ENCODE results near the gene UCHL5. TPM values are rescaled to one million over a fixed set of nuclear protein-coding genes. Genes with fewer than 3 reads are reported as not detected.
A peak's percentile ranks its signal among the peaks of the same experiment; 100 is the strongest.

The UCHL5 gene
- total RNA-seq, 4 donors from 2014 or later, result 23.7 to 63.2 (median 35.4) TPM

DNA sequence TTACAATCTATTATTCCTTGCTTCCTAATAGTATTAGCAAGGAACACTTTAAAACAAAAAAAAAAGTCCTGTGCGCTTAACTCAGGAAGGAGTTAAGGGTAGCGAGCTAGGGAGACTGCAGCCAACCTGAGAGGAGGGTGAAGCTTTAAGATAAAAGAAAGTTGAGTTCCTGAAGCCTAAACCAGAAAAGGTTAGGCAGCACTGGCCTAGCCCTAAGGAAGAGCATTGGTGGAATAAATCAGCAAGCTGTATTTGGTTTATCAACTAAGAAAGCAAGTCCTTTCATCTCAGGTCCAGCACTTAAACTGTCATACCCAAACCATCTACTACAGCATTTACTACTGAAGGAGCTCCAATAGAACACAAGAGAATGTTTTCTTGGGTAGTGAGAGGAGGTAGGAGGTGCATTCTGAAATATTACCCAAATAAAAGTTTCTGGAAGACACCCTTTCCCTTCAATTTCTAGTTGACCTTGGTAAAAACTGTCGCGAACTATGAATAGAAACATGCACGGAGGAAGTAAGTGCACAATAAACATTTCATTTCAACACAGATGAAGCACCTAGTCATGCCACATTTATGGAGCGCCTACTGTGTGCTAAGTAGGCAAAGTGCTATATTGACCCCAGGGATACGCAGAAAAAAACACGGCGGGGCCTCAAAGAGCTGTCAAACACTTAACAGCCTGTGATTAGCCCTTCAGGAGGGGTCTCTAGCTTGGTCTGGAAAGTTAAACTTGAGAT lies 44.8 kb upstream of the UCHL5 start:
- WGBS, result 26% methylated on average over 9 of the region's 9 CpGs
- DNase-seq (ENCODE audit: low spot score in 2 of 2), result no peak

DNA sequence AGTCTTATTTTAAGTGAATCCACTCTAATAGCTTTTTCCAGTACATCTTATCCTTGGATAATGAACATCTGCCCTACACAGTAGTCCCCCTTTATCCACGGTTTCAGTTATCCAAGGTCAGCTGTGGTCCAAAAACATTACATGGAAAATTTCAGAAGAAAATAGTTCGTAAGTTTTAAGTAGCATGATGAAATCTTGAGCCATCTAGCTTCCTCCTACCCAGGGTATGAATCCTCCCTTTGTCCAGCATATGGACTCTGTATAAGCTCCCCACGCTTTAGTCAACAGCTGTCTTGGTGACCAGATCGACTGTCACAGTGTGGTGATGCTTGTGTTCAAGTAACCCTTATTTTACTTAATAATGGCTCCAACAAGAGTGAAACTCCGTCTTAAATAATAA lies 43.5 kb upstream of the UCHL5 start:
- H3K4me1 ChIP-seq, result peaks cover 22% of the 10 kb centered on the region
- H3K4me3 ChIP-seq, result no peak overlapping the region
- H3K36me3 ChIP-seq, result peaks cover 24% of the 10 kb centered on the region
- no peak for DNase-seq (ENCODE audit: low spot score in 2 of 2)
- H3K27ac ChIP-seq, result no peak overlapping the region
- WGBS, result 91% methylated on average over 5 of the region's 5 CpGs
- TF ChIP-seq POLR2A (IDR thresholded peaks at IDR 0.05) (no peak), POLR2AphosphoS5 (IDR thresholded peaks at IDR 0.05) (no peak), EP300 (IDR thresholded peaks at IDR 0.05) (no peak)
- TF ChIP-seq, protein P1, sequence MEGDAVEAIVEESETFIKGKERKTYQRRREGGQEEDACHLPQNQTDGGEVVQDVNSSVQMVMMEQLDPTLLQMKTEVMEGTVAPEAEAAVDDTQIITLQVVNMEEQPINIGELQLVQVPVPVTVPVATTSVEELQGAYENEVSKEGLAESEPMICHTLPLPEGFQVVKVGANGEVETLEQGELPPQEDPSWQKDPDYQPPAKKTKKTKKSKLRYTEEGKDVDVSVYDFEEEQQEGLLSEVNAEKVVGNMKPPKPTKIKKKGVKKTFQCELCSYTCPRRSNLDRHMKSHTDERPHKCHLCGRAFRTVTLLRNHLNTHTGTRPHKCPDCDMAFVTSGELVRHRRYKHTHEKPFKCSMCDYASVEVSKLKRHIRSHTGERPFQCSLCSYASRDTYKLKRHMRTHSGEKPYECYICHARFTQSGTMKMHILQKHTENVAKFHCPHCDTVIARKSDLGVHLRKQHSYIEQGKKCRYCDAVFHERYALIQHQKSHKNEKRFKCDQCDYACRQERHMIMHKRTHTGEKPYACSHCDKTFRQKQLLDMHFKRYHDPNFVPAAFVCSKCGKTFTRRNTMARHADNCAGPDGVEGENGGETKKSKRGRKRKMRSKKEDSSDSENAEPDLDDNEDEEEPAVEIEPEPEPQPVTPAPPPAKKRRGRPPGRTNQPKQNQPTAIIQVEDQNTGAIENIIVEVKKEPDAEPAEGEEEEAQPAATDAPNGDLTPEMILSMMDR (IDR thresholded peaks at IDR 0.05), result no peak
- no peaks in the 10 kb centered on the region for H3K27me3 ChIP-seq
- H3K9me3 ChIP-seq, result no peaks in the 10 kb centered on the region

More for the DNA sequence above, 44.8 kb upstream of the UCHL5 start:
- H3K4me1 ChIP-seq, result peaks cover 22% of the 10 kb centered on the region
- no peaks in the 10 kb centered on the region for H3K9me3 ChIP-seq
- H3K4me3 ChIP-seq, result peak overlapping the region; percentile 89
- H3K36me3 ChIP-seq, result peaks cover 13% of the 10 kb centered on the region
- no peaks in the 10 kb centered on the region for H3K27me3 ChIP-seq
- H3K27ac ChIP-seq, result peak overlapping the region; percentile 98
- TF ChIP-seq EP300 (IDR thresholded peaks at IDR 0.05) (no peak), POLR2A (IDR thresholded peaks at IDR 0.05) (no peak), POLR2AphosphoS5 (IDR thresholded peaks at IDR 0.05) (no peak)
- TF ChIP-seq, protein P1 (IDR thresholded peaks at IDR 0.05), result no peak

DNA sequence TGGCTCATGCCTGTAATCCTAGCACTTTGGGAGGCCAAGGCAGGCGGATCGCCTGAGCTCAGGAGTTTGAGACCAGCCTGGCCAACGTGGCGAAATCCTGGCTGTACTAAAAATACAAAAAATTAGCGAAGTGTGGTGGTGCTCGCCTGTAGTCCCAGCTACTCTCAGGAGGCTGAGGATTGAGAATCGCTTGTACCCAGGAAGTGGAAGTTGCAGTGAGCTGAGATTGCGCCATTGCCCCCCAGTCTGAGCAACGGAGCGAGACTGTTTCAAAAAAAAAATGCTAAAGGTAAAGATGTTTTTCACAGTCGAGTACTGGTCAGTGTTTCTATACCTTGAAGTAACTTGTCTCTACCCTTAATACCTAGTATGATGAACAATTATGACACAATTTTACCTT lies 35.0 kb upstream of the UCHL5 start:
- TF ChIP-seq, protein P1 (IDR thresholded peaks at IDR 0.05), result no peak
- TF ChIP-seq POLR2AphosphoS5 (IDR thresholded peaks at IDR 0.05), result no peak
- Histone ChIP-seq H3K27me3 (no peaks in the 10 kb centered on the region), H3K4me1 (no peaks in the 10 kb centered on the region), H3K4me3 (no peak overlapping the region), H3K36me3 (peaks cover 73% of the 10 kb centered on the region), H3K27ac (no peak overlapping the region), H3K9me3 (no peaks in the 10 kb centered on the region)
- 94% methylated on average over 11 of the region's 11 CpGs for WGBS
- DNase-seq (ENCODE audit: low spot score in 2 of 2), result no peak

DNA sequence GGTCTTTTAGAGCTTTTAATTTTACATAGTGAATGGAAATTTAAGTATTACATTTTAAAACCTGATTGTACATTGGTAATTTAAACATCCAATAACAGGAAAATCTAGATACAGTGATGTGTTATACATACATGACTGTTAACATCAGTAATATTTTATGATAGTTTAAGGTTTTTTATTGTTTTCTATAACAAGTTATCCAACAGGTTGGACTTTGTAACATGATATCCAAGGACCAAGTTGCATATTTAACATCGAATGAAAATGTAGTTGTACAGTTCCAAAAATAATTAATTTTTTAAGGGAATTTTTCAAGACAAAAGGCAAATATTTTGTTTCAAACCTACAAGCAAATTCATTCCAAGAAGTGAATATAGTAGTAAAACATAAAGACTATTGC lies 31.7 kb upstream of the UCHL5 start:
- DNase-seq (ENCODE audit: low spot score in 2 of 2), result no peak
- H3K27ac ChIP-seq, result no peak overlapping the region
- no peaks in the 10 kb centered on the region for H3K4me1 ChIP-seq
- TF ChIP-seq EP300 (IDR thresholded peaks at IDR 0.05) (no peak), POLR2A (IDR thresholded peaks at IDR 0.05) (no peak), POLR2AphosphoS5 (IDR thresholded peaks at IDR 0.05) (no peak)
- TF ChIP-seq, protein P1 (IDR thresholded peaks at IDR 0.05), result no peak
- WGBS, result 51% methylated on average over 1 of the region's 1 CpG
- no peaks in the 10 kb centered on the region for H3K27me3 ChIP-seq
- H3K36me3 ChIP-seq, result peaks cover 42% of the 10 kb centered on the region
- no peaks in the 10 kb centered on the region for H3K9me3 ChIP-seq
- no peak overlapping the region for H3K4me3 ChIP-seq

DNA sequence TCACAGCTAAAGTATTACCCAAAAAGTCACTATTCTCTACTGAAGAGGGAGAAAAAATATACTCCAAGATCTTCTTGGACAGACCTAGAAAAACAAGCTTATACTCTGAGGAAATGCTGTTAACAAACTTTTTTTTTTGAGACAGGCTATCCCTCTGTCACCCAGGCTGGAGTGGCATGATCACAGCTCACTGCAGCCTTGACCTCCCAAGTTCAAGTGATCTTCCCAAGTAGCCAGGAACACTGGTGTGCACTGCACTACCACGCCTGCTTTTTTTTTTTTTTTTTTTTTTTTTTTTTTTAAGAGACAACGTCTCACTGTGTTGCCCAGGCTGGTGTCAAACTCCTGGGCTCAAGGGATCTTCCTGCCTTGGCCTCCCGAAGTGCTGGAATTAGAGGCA lies 28.7 kb upstream of the UCHL5 start:
- no peaks in the 10 kb centered on the region for H3K4me1 ChIP-seq
- 54% methylated on average over 3 of the region's 3 CpGs for WGBS
- H3K9me3 ChIP-seq, result no peaks in the 10 kb centered on the region
- no peak overlapping the region for H3K27ac ChIP-seq
- no peak for TF ChIP-seq POLR2AphosphoS5 (IDR thresholded peaks at IDR 0.05)
- no peak for TF ChIP-seq POLR2A (IDR thresholded peaks at IDR 0.05)
- TF ChIP-seq, protein P1 (IDR thresholded peaks at IDR 0.05), result no peak
- TF ChIP-seq EP300 (IDR thresholded peaks at IDR 0.05), result no peak
- no peaks in the 10 kb centered on the region for H3K27me3 ChIP-seq
- H3K4me3 ChIP-seq, result no peak overlapping the region
- peaks cover 33% of the 10 kb centered on the region for H3K36me3 ChIP-seq
- no peak for DNase-seq (ENCODE audit: low spot score in 2 of 2)

Data from suprapubic skin (tissue), 4 donors.